ENCODE results near the gene EMP3.

EMP3 gene

DNA sequence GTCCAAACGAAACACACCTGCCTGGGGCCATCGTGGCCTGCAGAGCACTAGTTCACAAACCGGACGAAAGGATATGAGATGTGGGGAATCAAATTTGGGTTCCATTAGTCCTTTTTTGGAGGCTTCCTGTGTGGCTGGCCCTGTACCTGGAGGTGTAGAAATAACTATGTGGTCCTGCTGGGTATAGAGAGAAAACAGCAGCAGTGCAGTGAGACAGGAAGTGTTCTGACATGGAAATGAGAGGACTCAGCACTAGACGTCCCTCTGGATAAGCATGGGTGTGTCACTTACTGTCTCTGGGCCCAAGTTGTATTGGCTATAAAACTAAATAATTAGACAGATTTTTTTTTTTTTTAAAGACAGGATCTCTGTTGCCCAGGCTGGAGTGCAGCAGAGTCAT, 53.7 kb downstream of the EMP3 start:
- no peak for DNase-seq (ENCODE audit: low read depth)
